Sigmoid colon (tissue), 3 donors: ENCODE data around the gene MYO6.

Experiments
- POLR2A ChIP-seq, 2 donors: fragments of 450-650 bp; IDR thresholded peaks; one replicate each; pipeline ENCODE4 v1.6.1; 2016; ENCODE audit warnings: antibody characterized with exemption in 2 of 2, mild to moderate bottlenecking in 2 of 2, moderate library complexity in 2 of 2
- TF ChIP-seq, protein P1 (sequence below), 4 experiments: fragments of 450-650 bp in 3 of 4; fragments of 200-600 bp in 1 of 4; IDR thresholded peaks; one replicate each; pipeline ENCODE4 v1.5.1; 2016 to 2019; ENCODE audit warnings: antibody characterized with exemption in 4 of 4, mild to moderate bottlenecking in 3 of 4, moderate library complexity in 2 of 4

GRCh38 chr6:75893058-75893775 is 144.2 kb downstream of the MYO6 start:
- TF ChIP-seq, protein P1, sequence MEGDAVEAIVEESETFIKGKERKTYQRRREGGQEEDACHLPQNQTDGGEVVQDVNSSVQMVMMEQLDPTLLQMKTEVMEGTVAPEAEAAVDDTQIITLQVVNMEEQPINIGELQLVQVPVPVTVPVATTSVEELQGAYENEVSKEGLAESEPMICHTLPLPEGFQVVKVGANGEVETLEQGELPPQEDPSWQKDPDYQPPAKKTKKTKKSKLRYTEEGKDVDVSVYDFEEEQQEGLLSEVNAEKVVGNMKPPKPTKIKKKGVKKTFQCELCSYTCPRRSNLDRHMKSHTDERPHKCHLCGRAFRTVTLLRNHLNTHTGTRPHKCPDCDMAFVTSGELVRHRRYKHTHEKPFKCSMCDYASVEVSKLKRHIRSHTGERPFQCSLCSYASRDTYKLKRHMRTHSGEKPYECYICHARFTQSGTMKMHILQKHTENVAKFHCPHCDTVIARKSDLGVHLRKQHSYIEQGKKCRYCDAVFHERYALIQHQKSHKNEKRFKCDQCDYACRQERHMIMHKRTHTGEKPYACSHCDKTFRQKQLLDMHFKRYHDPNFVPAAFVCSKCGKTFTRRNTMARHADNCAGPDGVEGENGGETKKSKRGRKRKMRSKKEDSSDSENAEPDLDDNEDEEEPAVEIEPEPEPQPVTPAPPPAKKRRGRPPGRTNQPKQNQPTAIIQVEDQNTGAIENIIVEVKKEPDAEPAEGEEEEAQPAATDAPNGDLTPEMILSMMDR (IDR thresholded peaks at IDR 0.05): peak in 3 of 4 experiments; percentile 33 to 68 (median 52)
- no peak for TF ChIP-seq POLR2A (IDR thresholded peaks at IDR 0.05)
